Panc1 (cell line): ENCODE results near the gene ANKRD18A. TPM values are rescaled to one million over a fixed set of nuclear protein-coding genes. Genes with fewer than 3 reads are reported as not detected.

Experiments
- ATAC-seq: fragments of 200-7000 bp; cut with Tn5 transposase; 2 replicates; pipeline ENCODE4 v1.9.1; 2020; ENCODE audit warnings: mild to moderate bottlenecking, moderate library complexity
- BruUV-seq: library from RNA; stranded (reverse); fragments of 400-500 nt; replicated peaks from 2 replicates; lab custom pipeline; 2021; lab: Mats Ljungman, UMichigan
- CTCF ChIA-PET: fragments of 300-600 bp; sonication (Branson Sonifier 250); formaldehyde crosslinking; loops from one replicate; lab custom pipeline; 2022; ENCODE audit warnings: antibody characterized with exemption; lab: Charles Lee
- POLR2A ChIA-PET: fragments of 300-600 bp; sonication (Branson Sonifier 250); formaldehyde crosslinking; loops from one replicate; lab custom pipeline; 2022; ENCODE audit warnings: antibody characterized with exemption; lab: Charles Lee
- DNase-seq: peaks from one replicate; pipeline ENCODE4 v3.0.0-alpha.2; 2010; ENCODE audit warnings: low read depth, low spot score
- H3K27ac ChIP-seq: 2 replicates; pipeline ENCODE4 v1.5.1; 2011; ENCODE audit warnings: mild to moderate bottlenecking, low read length, inconsistent platforms
- H3K27me3 ChIP-seq: fragments of 200-500 bp; sonication (Bioruptor generic); 2 replicates; pipeline ENCODE4 v1.6.0; 2014; ENCODE audit warnings: low read length, inconsistent platforms; ENCODE audit not compliant: control insufficient read depth, insufficient read depth
- H3K36me3 ChIP-seq: fragments of 200-500 bp; sonication (Bioruptor generic); 2 replicates; pipeline ENCODE4 v1.5.1; 2014; ENCODE audit warnings: inconsistent platforms, mild to moderate bottlenecking, low read length, moderate library complexity; ENCODE audit not compliant: control insufficient read depth, insufficient read depth
- H3K4me1 ChIP-seq: 2 replicates; pipeline ENCODE4 v1.5.1; 2011; ENCODE audit warnings: inconsistent platforms, mild to moderate bottlenecking, low read length, moderate library complexity; ENCODE audit not compliant: control insufficient read depth, insufficient read depth
- H3K4me3 ChIP-seq, 2 experiments: 2 replicates each; pipeline ENCODE4 v1.5.1; 2011 to 2012; ENCODE audit warnings: low read depth in 2 of 2, low read length in 2 of 2, mild to moderate bottlenecking in 2 of 2, inconsistent platforms in 1 of 2, moderate library complexity in 1 of 2
- H3K9me3 ChIP-seq: fragments of 200-500 bp; sonication (Bioruptor generic); 2 replicates; pipeline ENCODE4 v1.5.1; 2014; ENCODE audit warnings: low read depth, mild to moderate bottlenecking, inconsistent platforms, low read length, moderate library complexity; ENCODE audit not compliant: control insufficient read depth, insufficient read depth
- CTCF ChIP-seq: fragments of 450-650 bp; IDR thresholded peaks from 2 replicates; pipeline ENCODE4 v1.5.1; 2017; ENCODE audit warnings: mild to moderate bottlenecking
- POLR2AphosphoS5 ChIP-seq: IDR thresholded peaks from 2 replicates; pipeline ENCODE4 v1.6.1; 2012; ENCODE audit warnings: mild to moderate bottlenecking, low read depth, low read length, moderate library complexity
- REST ChIP-seq, 2 experiments: IDR thresholded peaks; 2 replicates each; pipeline ENCODE4 v1.6.1; 2011 to 2012; ENCODE audit warnings: low read depth in 2 of 2, control low read depth in 1 of 2, low read length in 1 of 2, mild to moderate bottlenecking in 1 of 2, moderate library complexity in 1 of 2; ENCODE audit not compliant: insufficient read depth in 1 of 2
- SIN3A ChIP-seq: IDR thresholded peaks from 2 replicates; pipeline ENCODE4 v1.6.1; 2012; ENCODE audit warnings: low read depth, mild to moderate bottlenecking, low read length, moderate library complexity, borderline replicate concordance; ENCODE audit not compliant: insufficient read depth
- TCF7L2 ChIP-seq: IDR thresholded peaks from 2 replicates; pipeline ENCODE4 v1.6.1; 2011; ENCODE audit warnings: mild to moderate bottlenecking, low read depth, low read length, inconsistent platforms
- in situ Hi-C: cut with HindIII; loops from 2 replicates; pipeline ENCODE4 v1.10.0; 2016; ENCODE audit warnings: low sequenced_read_pairs, low pct_unique_long_range_greater_than_20kb
- intact Hi-C: fragments of 100-400 bp; cut with micrococcal nuclease; formaldehyde crosslinking; loops from one replicate; pipeline ENCODE4 v1.10.0; 2022; ENCODE audit not compliant: unreplicated experiment
- total RNA-seq: library from RNA; stranded (reverse); gene quantifications from one replicate; pipeline ENCODE4 v1.2.1, GENCODE V29; 2021; ENCODE audit not compliant: unreplicated experiment

The ANKRD18A gene
- total RNA-seq, 1 experiment from 2014 or later = 9.6 TPM

GRCh38 chr9:38650564-38650963 lies 30.2 kb upstream of the ANKRD18A start:
- intact Hi-C loops = no loop called here
- in situ Hi-C loops = no loop called here
- ATAC-seq = no peak
- Histone ChIP-seq H3K4me3 (no peak overlapping the region), H3K36me3 (no peaks in the 10 kb centered on the region), H3K27me3 (no peaks in the 10 kb centered on the region), H3K9me3 (no peaks in the 10 kb centered on the region), H3K27ac (no peak overlapping the region), H3K4me1 (no peaks in the 10 kb centered on the region)
- no peak for TF ChIP-seq SIN3A
- TF ChIP-seq POLR2AphosphoS5 = no peak
- TF ChIP-seq CTCF = no peak
- no peak for TF ChIP-seq TCF7L2
- TF ChIP-seq REST (IDR thresholded peaks at IDR 0.05; ENCODE audit: insufficient read depth in 1 of 2, low read depth in 2 of 2, low read length in 1 of 2) = no peak
- BruUV-seq = no TSS peak
- POLR2A ChIA-PET = no interaction called here
- no peak for DNase-seq
- CTCF ChIA-PET = no interaction called here

- H3K4me1 ChIP-seq = no peaks in the 10 kb centered on the region
Measured at GRCh38 chr9:38649731-38650363, 29.5 kb upstream of the ANKRD18A start.

More at GRCh38 chr9:38649731-38650363, 29.5 kb upstream of the ANKRD18A start:
- H3K27ac ChIP-seq = no peak overlapping the region
- ChIA-PET POLR2A (no interaction called here), CTCF (no interaction called here)
- BruUV-seq = no TSS peak
- in situ Hi-C loops = no loop called here
- TF ChIP-seq REST (IDR thresholded peaks at IDR 0.05; ENCODE audit: insufficient read depth in 1 of 2, low read depth in 2 of 2, low read length in 1 of 2) (no peak), TCF7L2 (no peak), POLR2AphosphoS5 (no peak), SIN3A (no peak), CTCF (no peak)
- H3K9me3 ChIP-seq = no peaks in the 10 kb centered on the region
- H3K27me3 ChIP-seq = no peaks in the 10 kb centered on the region
- no peak overlapping the region for H3K4me3 ChIP-seq
- no peak for DNase-seq
- ATAC-seq = no peak
- H3K36me3 ChIP-seq = no peaks in the 10 kb centered on the region
- intact Hi-C loops = loop anchor here (10.0 kb wide), 1 partner anchor 55 kb away; no protein-coding TSS in a partner anchor
